ENCODE measurements around the gene MYNN. TPM values are rescaled to one million over a fixed set of nuclear protein-coding genes. Genes with fewer than 3 reads are reported as not detected.

Gene MYNN
- total RNA-seq, 1 donor from 2014 or later = 8.6 TPM

GRCh38 chr3:169822983-169823382 lies 49.8 kb downstream of the MYNN start:
- no peak for DNase-seq (ENCODE audit: extremely low read depth, low read depth, low spot score)

- DNase-seq (ENCODE audit: extremely low read depth, low read depth, low spot score) = no peak
Observed at GRCh38 chr3:169825316-169825715, 52.1 kb downstream of the MYNN start.

GRCh38 chr3:169827712-169828111 lies 54.5 kb downstream of the MYNN start:
- no peak for DNase-seq (ENCODE audit: extremely low read depth, low read depth, low spot score)

GRCh38 chr3:169835533-169835932 lies 62.3 kb downstream of the MYNN start:
- no peak for DNase-seq (ENCODE audit: extremely low read depth, low read depth, low spot score)

GRCh38 chr3:169836078-169836941 lies 63.1 kb downstream of the MYNN start:
- DNase-seq (ENCODE audit: extremely low read depth, low read depth, low spot score) = no peak

GRCh38 chr3:169836942-169837275 lies 63.7 kb downstream of the MYNN start:
- DNase-seq (ENCODE audit: extremely low read depth, low read depth, low spot score) = no peak

- DNase-seq (ENCODE audit: extremely low read depth, low read depth, low spot score) = no peak
Observed at GRCh38 chr3:169838511-169839030, 65.4 kb downstream of the MYNN start.

Other genes starting within 250 kb of the MYNN start
- gene MECOM, start 109.7 kb upstream of the MYNN start, total RNA-seq = 43.7 and 71.5 TPM in 2 replicates
- gene TERC, start 8.3 kb upstream of the MYNN start, total RNA-seq = 38.5 and 69.2 TPM in 2 replicates
- gene ACTRT3, start 3.8 kb upstream of the MYNN start, total RNA-seq = 2.8 and 3.4 TPM in 2 replicates
- gene LRRIQ4, start 39.5 kb downstream of the MYNN start, total RNA-seq = not detected in 2 replicates
- gene LRRC34, start 39.5 kb downstream of the MYNN start, total RNA-seq = 0.19 and 2.6 TPM in 2 replicates
- gene LRRC31, start 96.5 kb downstream of the MYNN start, total RNA-seq = not detected in 2 replicates
- not detected in 2 replicates for gene SAMD7, start 138.2 kb downstream of the MYNN start, total RNA-seq
- gene SEC62, start 193.4 kb downstream of the MYNN start, total RNA-seq = 29.7 and 36.6 TPM in 2 replicates

All from glomerular endothelial cell (primary cell).